Endothelial cell of umbilical vein (primary cell): ENCODE measurements around the gene PRKD2. TPM values are rescaled to one million over a fixed set of nuclear protein-coding genes. Genes with fewer than 3 reads are reported as not detected.

ENCODE experiments used
- BruUV-seq: library from RNA; stranded (reverse); fragments of 400-500 nt; replicated peaks from 2 replicates; lab custom pipeline; 2021; lab: Mats Ljungman, UMichigan
- CTCF ChIA-PET: fragments of 300-600, 350-600 bp; sonication (Branson Sonifier 250); formaldehyde crosslinking; loops from one replicate; lab custom pipeline; 2021; ENCODE audit warnings: antibody characterized with exemption, inconsistent platforms; lab: Charles Lee
- POLR2A ChIA-PET: fragments of 300-600, 350-600 bp; sonication (Branson Sonifier 250); formaldehyde crosslinking; loops from one replicate; lab custom pipeline; 2021; ENCODE audit warnings: antibody characterized with exemption, inconsistent platforms; lab: Charles Lee
- DNase-seq: peaks from one replicate; pipeline ENCODE4 v3.0.0-alpha.2; 2011; ENCODE audit warnings: low read depth, low spot score
- FAIRE-seq: peaks from 2 replicates; lab custom pipeline; 2011; peaks lifted over from hg19 to GRCh38; lab: Jason Lieb, UNC
- H2AFZ ChIP-seq: 2 replicates; pipeline ENCODE4 v1.6.0; 2012; ENCODE audit warnings: low read depth, low read length, control low read depth, inconsistent platforms
- H3K27ac ChIP-seq: 2 replicates; pipeline ENCODE4 v1.5.1; 2011; ENCODE audit warnings: low read depth, mild to moderate bottlenecking, control low read depth, low read length, moderate library complexity; ENCODE audit not compliant: insufficient read depth
- H3K27me3 ChIP-seq, 2 experiments: 2 replicates each; pipeline versions ENCODE4 v1.6.0 to v1.6.1; 2011; ENCODE audit warnings: low read length in 2 of 2, mixed read lengths in 1 of 2; ENCODE audit not compliant: control insufficient read depth in 2 of 2, insufficient read depth in 2 of 2
- H3K36me3 ChIP-seq, 2 experiments: 2 replicates in 1 of 2; 3 replicates in 1 of 2; pipeline ENCODE4 v1.5.1; 2011; ENCODE audit warnings: low read length in 2 of 2, mild to moderate bottlenecking in 1 of 2, moderate library complexity in 1 of 2; ENCODE audit not compliant: control insufficient read depth in 2 of 2, insufficient read depth in 2 of 2; ENCODE audit errors: extremely low read depth in 1 of 2
- H3K4me1 ChIP-seq: 3 replicates; pipeline ENCODE4 v1.5.1; 2011; ENCODE audit warnings: mild to moderate bottlenecking, low read length; ENCODE audit not compliant: control insufficient read depth, insufficient read depth; ENCODE audit errors: extremely low read depth
- H3K4me2 ChIP-seq: 2 replicates; pipeline ENCODE4 v1.6.1; 2011; ENCODE audit warnings: low read length, control low read depth, mixed read lengths; ENCODE audit not compliant: insufficient read depth
- H3K4me3 ChIP-seq, 3 experiments: fragments of 200-600 bp in 1 of 3; sonication (generic), shearing (Covaris generic) in 1 of 3; replicated peaks in 1 of 3; 2 replicates each; pipeline ENCODE4 v1.5.1; 2011 to 2016; ENCODE audit warnings: control low read depth in 3 of 3, low read length in 3 of 3, mild to moderate bottlenecking in 2 of 3, inconsistent platforms in 1 of 3, low read depth in 1 of 3, moderate library complexity in 1 of 3; ENCODE audit not compliant: insufficient read depth in 1 of 3
- H3K79me2 ChIP-seq: 2 replicates; pipeline ENCODE4 v1.6.0; 2012; ENCODE audit warnings: low read length, inconsistent platforms; ENCODE audit not compliant: control insufficient read depth, insufficient read depth
- H3K9ac ChIP-seq: replicated peaks from 2 replicates; pipeline ENCODE3; 2011; ENCODE audit warnings: low read length, control low read depth; ENCODE audit not compliant: insufficient read depth; ENCODE audit errors: extremely low read depth
- H3K9me1 ChIP-seq: replicated peaks from 3 replicates; pipeline ENCODE4 v1.6.0; 2011; ENCODE audit warnings: mild to moderate bottlenecking, low read length; ENCODE audit not compliant: control insufficient read depth, insufficient read depth; ENCODE audit errors: extremely low read depth
- H3K9me3 ChIP-seq: replicated peaks from 2 replicates; pipeline ENCODE4 v1.5.1; 2012; ENCODE audit warnings: low read length, inconsistent platforms; ENCODE audit not compliant: control insufficient read depth, insufficient read depth
- H4K20me1 ChIP-seq: replicated peaks from 2 replicates; pipeline ENCODE3; 2011; ENCODE audit warnings: mild to moderate bottlenecking, low read length; ENCODE audit not compliant: control insufficient read depth, insufficient read depth; ENCODE audit errors: extremely low read depth
- JUN ChIP-seq: IDR thresholded peaks from 2 replicates; pipeline ENCODE4 v1.6.1; 2011; ENCODE audit warnings: borderline replicate concordance, low read depth; ENCODE audit not compliant: insufficient read length, insufficient read depth
- MYC ChIP-seq: IDR thresholded peaks from one replicate; pipeline ENCODE4 v1.6.1; 2011; ENCODE audit warnings: mild to moderate bottlenecking, low read depth, low read length
- dilution Hi-C: fragments of 300-500 bp; cut with MboI; formaldehyde crosslinking; loops from one replicate; pipeline ENCODE4 v1.15.0; 2019; ENCODE audit warnings: low sequenced_read_pairs; ENCODE audit not compliant: extremely low pct_ligation_motif_present
- intact Hi-C: fragments of 100-400 bp; cut with micrococcal nuclease; formaldehyde crosslinking; loops from one replicate; pipeline ENCODE4 v1.10.0; 2022
- polyA plus RNA-seq, 4 experiments: library from polyadenylated mRNA; depleted of rRNA in 3 of 4; stranded (reverse) in 3 of 4; unstranded in 1 of 4; fragments of >200 nt; gene quantifications; 2 replicates each; pipeline versions ENCODE4 v1.2.1 to v1.2.3, GENCODE V29; 2011 to 2012; ENCODE audit warnings: missing spikeins in 1 of 4
- total RNA-seq: library from RNA; stranded (reverse); gene quantifications from 2 replicates; pipeline ENCODE4 v1.2.3, GENCODE V29; 2021
- TF ChIP-seq, protein P1 (sequence below), 2 donors: IDR thresholded peaks; 1 replicate in 1 of 2; 2 replicates in 1 of 2; pipeline ENCODE4 v1.5.1; 2011; ENCODE audit warnings: low read length in 2 of 2, mild to moderate bottlenecking in 2 of 2, moderate library complexity in 2 of 2, control low read depth in 1 of 2, inconsistent platforms in 1 of 2, low read depth in 1 of 2; ENCODE audit not compliant: insufficient read depth in 1 of 2; ENCODE audit errors: extremely low read depth in 1 of 2
- TF ChIP-seq, protein P2 (sequence below): IDR thresholded peaks from 2 replicates; pipeline ENCODE4 v1.6.1; 2011; ENCODE audit not compliant: insufficient read depth, insufficient read length

The PRKD2 gene
- total and polyA plus RNA-seq, 2 donors (not counting 3 experiments of a cell fraction or from before 2014, with no cell fraction given) = 40.4 to 94.9 TPM

DNA sequence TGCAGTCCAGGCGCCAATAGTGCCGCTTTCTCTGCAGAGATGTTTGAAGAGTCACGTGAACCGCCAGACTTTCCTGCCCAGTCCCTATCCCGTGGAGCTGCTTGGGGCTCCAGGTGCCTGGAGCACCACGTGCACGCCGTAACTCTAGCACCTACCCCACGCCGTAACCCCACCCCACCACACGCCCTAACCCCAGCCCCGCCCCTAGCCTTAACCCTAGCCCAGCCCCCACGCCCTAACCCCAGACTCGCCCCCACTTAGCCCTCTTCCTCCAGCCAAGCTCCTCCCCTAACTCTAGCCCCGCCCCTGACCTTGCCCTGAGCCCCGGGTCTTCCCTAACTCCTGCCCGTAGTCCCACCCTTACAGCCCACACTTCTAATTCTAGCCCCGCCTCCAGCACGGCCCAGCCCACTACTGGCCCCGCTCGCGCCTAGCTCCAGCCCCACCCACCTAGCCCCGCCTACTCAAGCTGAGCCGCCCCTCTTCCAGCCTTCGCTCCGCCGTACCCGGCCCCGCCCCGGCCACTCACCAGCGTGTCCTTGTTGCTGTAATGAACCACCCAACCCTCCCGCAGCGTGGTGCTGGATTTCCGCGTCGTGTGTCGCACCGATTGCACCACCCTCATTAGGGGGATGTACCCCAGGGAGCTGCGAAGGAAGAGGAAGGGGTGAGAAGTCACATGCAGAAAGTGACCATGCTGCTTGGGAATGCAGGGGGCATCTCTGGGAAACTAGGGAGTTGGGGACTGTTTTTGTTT, 19.5 kb downstream of the PRKD2 start:
- no peaks in the 10 kb centered on the region for H3K79me2 ChIP-seq
- POLR2A ChIA-PET = interaction anchor here (0.6 kb wide), 1 partner anchor 1193 kb away, joined by 5 read pairs; no protein-coding TSS in a partner anchor
- H3K4me3 ChIP-seq = no peak overlapping the region
- H3K4me2 ChIP-seq = no peak overlapping the region
- no peaks in the 10 kb centered on the region for H3K9me3 ChIP-seq
- FAIRE-seq (peak; percentile 74), DNase-seq (peak; percentile 76)
- H3K27ac ChIP-seq = no peak overlapping the region
- no peaks in the 10 kb centered on the region for H3K9me1 ChIP-seq
- dilution Hi-C loops (no loop called here), intact Hi-C loops (loop anchor here (2.0 kb wide), 1 partner anchor 31 kb away; no protein-coding TSS in a partner anchor)
- no peak overlapping the region for H2AFZ ChIP-seq
- CTCF ChIA-PET = interaction anchor here (0.7 to 1.6 kb wide), 9 partner anchors 9 to 168 kb away, joined by 3 to 7 read pairs (median 3); no protein-coding TSS in a partner anchor
- no peaks in the 10 kb centered on the region for H4K20me1 ChIP-seq
- H3K27me3 ChIP-seq = no peaks in the 10 kb centered on the region
- TF ChIP-seq MYC = no peak
- TF ChIP-seq JUN = no peak
- TF ChIP-seq, protein P1, sequence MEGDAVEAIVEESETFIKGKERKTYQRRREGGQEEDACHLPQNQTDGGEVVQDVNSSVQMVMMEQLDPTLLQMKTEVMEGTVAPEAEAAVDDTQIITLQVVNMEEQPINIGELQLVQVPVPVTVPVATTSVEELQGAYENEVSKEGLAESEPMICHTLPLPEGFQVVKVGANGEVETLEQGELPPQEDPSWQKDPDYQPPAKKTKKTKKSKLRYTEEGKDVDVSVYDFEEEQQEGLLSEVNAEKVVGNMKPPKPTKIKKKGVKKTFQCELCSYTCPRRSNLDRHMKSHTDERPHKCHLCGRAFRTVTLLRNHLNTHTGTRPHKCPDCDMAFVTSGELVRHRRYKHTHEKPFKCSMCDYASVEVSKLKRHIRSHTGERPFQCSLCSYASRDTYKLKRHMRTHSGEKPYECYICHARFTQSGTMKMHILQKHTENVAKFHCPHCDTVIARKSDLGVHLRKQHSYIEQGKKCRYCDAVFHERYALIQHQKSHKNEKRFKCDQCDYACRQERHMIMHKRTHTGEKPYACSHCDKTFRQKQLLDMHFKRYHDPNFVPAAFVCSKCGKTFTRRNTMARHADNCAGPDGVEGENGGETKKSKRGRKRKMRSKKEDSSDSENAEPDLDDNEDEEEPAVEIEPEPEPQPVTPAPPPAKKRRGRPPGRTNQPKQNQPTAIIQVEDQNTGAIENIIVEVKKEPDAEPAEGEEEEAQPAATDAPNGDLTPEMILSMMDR (IDR thresholded peaks at IDR 0.05; ENCODE audit: extremely low read depth in 1 of 2, insufficient read depth in 1 of 2, low read depth in 1 of 2, low read length in 2 of 2) = no peak
- TF ChIP-seq, protein P2, sequence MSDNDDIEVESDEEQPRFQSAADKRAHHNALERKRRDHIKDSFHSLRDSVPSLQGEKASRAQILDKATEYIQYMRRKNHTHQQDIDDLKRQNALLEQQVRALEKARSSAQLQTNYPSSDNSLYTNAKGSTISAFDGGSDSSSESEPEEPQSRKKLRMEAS = no peak
- no peaks in the 10 kb centered on the region for H3K4me1 ChIP-seq
- H3K9ac ChIP-seq = no peak overlapping the region
- peaks cover 22 to 64% of the 10 kb centered on the region in 2 experiments for H3K36me3 ChIP-seq
- BruUV-seq = no TSS peak
